Keratinocyte (primary cell): Measurements from ENCODE around the gene PAQR5. TPM values are rescaled to one million over a fixed set of nuclear protein-coding genes. Genes with fewer than 3 reads are reported as not detected.

Experiments
- DNase-seq: peaks from one replicate; pipeline ENCODE4 v3.0.0-alpha.2; 2011; ENCODE audit warnings: low read depth, missing footprints, low spot score
- FAIRE-seq: peaks from 2 replicates; lab custom pipeline; 2011; peaks lifted over from hg19 to GRCh38; lab: Jason Lieb, UNC
- H2AFZ ChIP-seq: 2 replicates; pipeline ENCODE4 v1.6.0; 2012; ENCODE audit warnings: low read length, control low read depth, inconsistent platforms; ENCODE audit not compliant: control insufficient read depth
- H3K27ac ChIP-seq: 2 replicates; pipeline ENCODE4 v1.5.1; 2011; ENCODE audit warnings: low read length; ENCODE audit not compliant: control insufficient read depth, insufficient read depth
- H3K27me3 ChIP-seq: 3 replicates; pipeline ENCODE4 v1.6.0; 2011; ENCODE audit warnings: low read length; ENCODE audit not compliant: control insufficient read depth, insufficient read depth; ENCODE audit errors: extremely low read depth
- H3K36me3 ChIP-seq, 2 experiments: 2 replicates in 1 of 2; 3 replicates in 1 of 2; pipeline ENCODE4 v1.5.1; 2011; ENCODE audit warnings: low read length in 2 of 2, mild to moderate bottlenecking in 1 of 2; ENCODE audit not compliant: control insufficient read depth in 2 of 2, insufficient read depth in 2 of 2; ENCODE audit errors: extremely low read depth in 1 of 2
- H3K4me1 ChIP-seq: 3 replicates; pipeline ENCODE4 v1.5.1; 2011; ENCODE audit warnings: low read length; ENCODE audit not compliant: control insufficient read depth, insufficient read depth; ENCODE audit errors: extremely low read depth
- H3K4me2 ChIP-seq: 3 replicates; pipeline ENCODE4 v1.6.0; 2011; ENCODE audit warnings: low read depth, low read length; ENCODE audit not compliant: control insufficient read depth, insufficient read depth; ENCODE audit errors: extremely low read depth
- H3K4me3 ChIP-seq, 3 experiments: fragments of 200-600 bp in 1 of 3; sonication (generic) in 1 of 3; 2 replicates in 2 of 3; 3 replicates in 1 of 3; pipeline ENCODE4 v1.5.1; 2011 to 2016; ENCODE audit warnings: low read length in 3 of 3, mild to moderate bottlenecking in 3 of 3, control low read depth in 2 of 3, inconsistent platforms in 1 of 3, low read depth in 1 of 3, mixed read lengths in 1 of 3, mixed run types in 1 of 3, moderate library complexity in 1 of 3; ENCODE audit not compliant: control insufficient read depth in 2 of 3, insufficient read depth in 2 of 3; ENCODE audit errors: extremely low read depth in 1 of 3
- H3K79me2 ChIP-seq: 2 replicates; pipeline ENCODE4 v1.6.0; 2012; ENCODE audit warnings: low read length; ENCODE audit not compliant: control insufficient read depth, insufficient read depth
- H3K9ac ChIP-seq: 3 replicates; pipeline ENCODE4 v1.6.0; 2011; ENCODE audit warnings: low read length; ENCODE audit not compliant: control insufficient read depth, insufficient read depth; ENCODE audit errors: extremely low read depth
- H3K9me1 ChIP-seq: 3 replicates; pipeline ENCODE4 v1.6.0; 2011; ENCODE audit warnings: low read length; ENCODE audit not compliant: control insufficient read depth, insufficient read depth; ENCODE audit errors: extremely low read depth
- H3K9me3 ChIP-seq: 2 replicates; pipeline ENCODE4 v1.5.1; 2012; ENCODE audit warnings: low read depth, low read length; ENCODE audit not compliant: control insufficient read depth
- H4K20me1 ChIP-seq: 3 replicates; pipeline ENCODE4 v1.6.0; 2011; ENCODE audit warnings: low read length; ENCODE audit not compliant: control insufficient read depth, insufficient read depth; ENCODE audit errors: extremely low read depth
- EZH2 ChIP-seq: IDR thresholded peaks from one replicate; pipeline ENCODE4 v1.6.1; 2012; ENCODE audit warnings: inconsistent platforms, mild to moderate bottlenecking, low read length, moderate library complexity
- dilution Hi-C: fragments of 300-500 bp; cut with MboI; formaldehyde crosslinking; loops from one replicate; pipeline ENCODE4 v1.7.0; 2020; ENCODE audit warnings: low sequenced_read_pairs; ENCODE audit not compliant: extremely low pct_ligation_motif_present
- polyA plus RNA-seq, 5 experiments: library from polyadenylated mRNA; depleted of rRNA in 3 of 5; stranded (reverse) in 3 of 5; stranded (forward) in 1 of 5; unstranded in 1 of 5; fragments of >200 nt; gene quantifications; 1 replicate in 1 of 5; 2 replicates in 3 of 5; 3 replicates in 1 of 5; pipeline versions ENCODE4 v1.2.1 to v1.2.3, GENCODE V29; 2011 to 2012; ENCODE audit warnings: missing spikeins in 2 of 5, low read depth in 1 of 5, low replicate concordance in 1 of 5
- TF ChIP-seq, protein P1 (sequence below), 3 experiments: IDR thresholded peaks in 1 of 3; conservative IDR thresholded peaks in 1 of 3; optimal IDR thresholded peaks in 1 of 3; 2 replicates in 2 of 3; 3 replicates in 1 of 3; pipeline versions ENCODE3 to v1.5.1; 2011; ENCODE audit warnings: low read length in 3 of 3, mild to moderate bottlenecking in 3 of 3, moderate library complexity in 2 of 3, control low read depth in 1 of 3, inconsistent platforms in 1 of 3; ENCODE audit not compliant: insufficient read depth in 2 of 3; ENCODE audit errors: extremely low read depth in 1 of 3

Gene PAQR5
- polyA plus RNA-seq, 1 donor (not counting 4 experiments of a cell fraction or from before 2014, with no cell fraction given) = 0.30 TPM

GRCh38 chr15:69359722-69360121, 61.0 kb downstream of the PAQR5 start:
- Histone ChIP-seq H3K9me3 (no peaks in the 10 kb centered on the region), H3K27ac (no peak overlapping the region), H3K27me3 (peaks cover 3% of the 10 kb centered on the region), H3K4me1 (no peaks in the 10 kb centered on the region), H3K4me3 (no peak overlapping the region), H3K9me1 (no peaks in the 10 kb centered on the region), H2AFZ (no peak overlapping the region), H4K20me1 (no peaks in the 10 kb centered on the region), H3K9ac (no peak overlapping the region), H3K4me2 (no peak overlapping the region), H3K36me3 (no peaks in the 10 kb centered on the region), H3K79me2 (no peaks in the 10 kb centered on the region)
- DNase-seq (no peak), FAIRE-seq (no peak)
- dilution Hi-C loops = no loop called here
- TF ChIP-seq EZH2 = no peak
- TF ChIP-seq, protein P1, sequence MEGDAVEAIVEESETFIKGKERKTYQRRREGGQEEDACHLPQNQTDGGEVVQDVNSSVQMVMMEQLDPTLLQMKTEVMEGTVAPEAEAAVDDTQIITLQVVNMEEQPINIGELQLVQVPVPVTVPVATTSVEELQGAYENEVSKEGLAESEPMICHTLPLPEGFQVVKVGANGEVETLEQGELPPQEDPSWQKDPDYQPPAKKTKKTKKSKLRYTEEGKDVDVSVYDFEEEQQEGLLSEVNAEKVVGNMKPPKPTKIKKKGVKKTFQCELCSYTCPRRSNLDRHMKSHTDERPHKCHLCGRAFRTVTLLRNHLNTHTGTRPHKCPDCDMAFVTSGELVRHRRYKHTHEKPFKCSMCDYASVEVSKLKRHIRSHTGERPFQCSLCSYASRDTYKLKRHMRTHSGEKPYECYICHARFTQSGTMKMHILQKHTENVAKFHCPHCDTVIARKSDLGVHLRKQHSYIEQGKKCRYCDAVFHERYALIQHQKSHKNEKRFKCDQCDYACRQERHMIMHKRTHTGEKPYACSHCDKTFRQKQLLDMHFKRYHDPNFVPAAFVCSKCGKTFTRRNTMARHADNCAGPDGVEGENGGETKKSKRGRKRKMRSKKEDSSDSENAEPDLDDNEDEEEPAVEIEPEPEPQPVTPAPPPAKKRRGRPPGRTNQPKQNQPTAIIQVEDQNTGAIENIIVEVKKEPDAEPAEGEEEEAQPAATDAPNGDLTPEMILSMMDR (optimal IDR thresholded peaks at IDR 0.05 in 1 of 3, IDR thresholded peaks at IDR 0.05 in 1 of 3, conservative IDR thresholded peaks at IDR 0.05 in 1 of 3; ENCODE audit: extremely low read depth in 1 of 3, insufficient read depth in 2 of 3, low read length in 3 of 3) = peak in 1 of 3 experiments; percentile 12

GRCh38 chr15:69360642-69361041, 61.9 kb downstream of the PAQR5 start:
- Histone ChIP-seq H3K79me2 (no peaks in the 10 kb centered on the region), H3K27ac (no peak overlapping the region), H3K27me3 (peaks cover 3% of the 10 kb centered on the region), H2AFZ (no peak overlapping the region), H3K9ac (no peak overlapping the region), H3K4me3 (no peak overlapping the region), H3K4me1 (no peaks in the 10 kb centered on the region), H3K9me3 (no peaks in the 10 kb centered on the region), H3K9me1 (no peaks in the 10 kb centered on the region), H3K36me3 (no peaks in the 10 kb centered on the region), H4K20me1 (no peaks in the 10 kb centered on the region), H3K4me2 (no peak overlapping the region)
- TF ChIP-seq EZH2 = no peak
- TF ChIP-seq, protein P1 (optimal IDR thresholded peaks at IDR 0.05 in 1 of 3, IDR thresholded peaks at IDR 0.05 in 1 of 3, conservative IDR thresholded peaks at IDR 0.05 in 1 of 3; ENCODE audit: extremely low read depth in 1 of 3, insufficient read depth in 2 of 3, low read length in 3 of 3) = no peak
- no peak for DNase-seq
- no peak for FAIRE-seq
- dilution Hi-C loops = no loop called here
